Smooth muscle cell of the brain vasculature (primary cell): Measurements from ENCODE around the gene B4GALT7.
"Not testable (repeated sequence)": the region's sequence is repeated elsewhere in the genome, so short reads cannot be mapped to it uniquely, and the experiment has no call there.

Experiments
- DNase-seq: peaks from one replicate; pipeline ENCODE4 v3.0.0-alpha.2; 2012; ENCODE audit warnings: low read depth, low spot score

The B4GALT7 gene

GRCh38 chr5:177609076-177610059 lies 9.4 kb downstream of the B4GALT7 start:
- no peak for DNase-seq

GRCh38 chr5:177610131-177610769 lies 10.3 kb downstream of the B4GALT7 start:
- DNase-seq, result no peak

- DNase-seq, result no peak
These were observed 11.0 kb downstream of the B4GALT7 start for GRCh38 chr5:177610770-177611445.

GRCh38 chr5:177611446-177612214 lies 11.7 kb downstream of the B4GALT7 start:
- DNase-seq, result no peak

GRCh38 chr5:177612215-177612673 lies 12.3 kb downstream of the B4GALT7 start:
- no peak for DNase-seq

GRCh38 chr5:177620560-177620959 lies 20.6 kb downstream of the B4GALT7 start:
- no peak for DNase-seq

GRCh38 chr5:177624172-177624571 lies 24.2 kb downstream of the B4GALT7 start:
- DNase-seq, result not testable (repeated sequence)

GRCh38 chr5:177630186-177630585 lies 30.3 kb downstream of the B4GALT7 start:
- not testable (repeated sequence) for DNase-seq

GRCh38 chr5:177634912-177635311 lies 35.0 kb downstream of the B4GALT7 start:
- DNase-seq, result not testable (repeated sequence)

- DNase-seq, result not testable (repeated sequence)
These were observed 45.5 kb downstream of the B4GALT7 start for GRCh38 chr5:177645462-177645861.

- not testable (repeated sequence) for DNase-seq
These were observed 51.3 kb downstream of the B4GALT7 start for GRCh38 chr5:177651235-177651634.

- DNase-seq, result not testable (repeated sequence)
These were observed 57.9 kb downstream of the B4GALT7 start for GRCh38 chr5:177657846-177658245.

GRCh38 chr5:177658542-177658941 lies 58.6 kb downstream of the B4GALT7 start:
- not testable (repeated sequence) for DNase-seq
